HS-27A (cell line): ENCODE measurements around the gene SGTA.
A peak's percentile ranks its signal among the peaks of the same experiment; 100 is the strongest.
"Not testable (repeated sequence)": the region's sequence is repeated elsewhere in the genome, so short reads cannot be mapped to it uniquely, and the experiment has no call there.

ENCODE experiments used
- DNase-seq: peaks from one replicate; pipeline ENCODE4 v3.0.0-alpha.2; 2012; ENCODE audit warnings: low read depth, missing footprints

SGTA gene

DNA sequence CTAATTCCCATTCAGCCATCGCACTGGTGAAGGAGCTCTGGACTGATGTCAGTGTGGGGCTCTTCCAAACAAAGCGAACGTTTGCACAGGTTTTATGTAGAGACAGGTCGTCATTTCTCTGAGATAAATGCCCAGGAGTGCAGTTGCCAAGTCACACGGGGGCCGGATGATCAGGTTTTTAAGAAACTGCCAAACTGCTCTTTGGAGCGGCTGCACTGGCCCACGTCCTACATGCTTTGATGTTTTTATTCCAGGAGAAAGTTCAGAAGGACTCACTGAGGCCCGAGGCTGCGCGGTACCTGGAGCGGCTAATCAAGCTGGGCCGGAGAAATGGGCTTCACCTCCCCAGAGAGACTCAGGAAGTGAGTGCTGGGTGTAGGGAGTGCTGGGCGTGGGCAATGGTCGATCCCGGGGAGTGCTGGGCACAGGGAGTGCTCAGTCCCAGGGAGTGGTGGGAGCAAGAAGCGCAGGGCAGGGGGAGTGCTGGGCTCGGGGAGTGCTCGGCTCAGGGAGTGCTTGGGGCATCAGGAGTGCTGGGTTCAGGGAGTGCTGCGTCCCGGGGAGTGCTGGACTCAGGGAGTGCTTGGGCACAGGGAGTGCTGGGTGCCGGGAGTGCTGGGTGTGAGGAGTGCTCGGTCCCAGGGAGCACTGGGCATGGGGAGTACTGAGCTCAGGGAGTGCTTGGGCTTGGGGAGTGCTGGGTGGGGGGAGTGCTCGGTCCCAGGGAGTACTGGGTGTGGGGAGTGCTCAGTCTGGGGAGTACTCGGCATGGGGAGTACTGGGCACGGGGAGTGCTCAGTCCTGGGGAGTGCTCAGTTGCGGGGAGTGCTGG lies 13.0 kb upstream of the SGTA start:
- DNase-seq = no peak

DNA sequence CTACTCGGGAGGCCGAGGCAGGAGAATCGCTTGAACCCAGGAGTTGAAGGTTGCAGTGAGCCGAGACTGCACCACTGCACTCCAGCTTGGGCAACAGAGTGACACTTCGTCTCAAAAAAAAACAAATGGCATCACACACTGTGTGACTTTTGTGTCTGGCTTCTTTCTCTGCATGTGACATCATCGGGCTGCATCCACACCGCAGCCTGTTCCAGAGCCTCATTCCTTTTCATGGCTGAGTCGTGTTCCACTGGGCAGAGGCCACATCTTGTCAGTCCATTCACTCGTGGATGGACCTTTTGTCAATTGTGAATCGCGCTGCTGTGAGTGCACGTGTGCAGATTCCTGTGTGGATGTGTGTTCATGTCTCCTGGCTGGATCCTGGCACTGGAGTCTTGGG lies 10.5 kb upstream of the SGTA start:
- DNase-seq = no peak

DNA sequence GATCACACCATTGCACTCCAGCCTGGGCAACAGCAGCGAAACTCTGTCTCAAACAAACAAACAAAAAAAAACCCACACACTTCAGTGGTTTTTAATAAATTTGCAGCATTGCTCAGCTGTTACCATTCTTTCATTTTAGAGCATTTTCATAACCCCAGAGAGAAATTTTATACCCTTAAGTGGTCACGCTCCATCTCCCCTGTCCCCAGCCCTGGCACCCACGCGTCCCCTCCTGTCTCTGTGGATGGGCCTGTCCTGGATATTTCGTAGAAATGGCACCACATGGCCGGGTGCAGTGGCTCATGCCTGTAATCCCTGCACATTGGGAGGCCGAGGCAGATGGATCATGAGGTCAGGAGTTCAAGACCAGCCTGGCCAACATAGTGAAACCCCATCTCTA lies 10.1 kb upstream of the SGTA start:
- no peak for DNase-seq

DNA sequence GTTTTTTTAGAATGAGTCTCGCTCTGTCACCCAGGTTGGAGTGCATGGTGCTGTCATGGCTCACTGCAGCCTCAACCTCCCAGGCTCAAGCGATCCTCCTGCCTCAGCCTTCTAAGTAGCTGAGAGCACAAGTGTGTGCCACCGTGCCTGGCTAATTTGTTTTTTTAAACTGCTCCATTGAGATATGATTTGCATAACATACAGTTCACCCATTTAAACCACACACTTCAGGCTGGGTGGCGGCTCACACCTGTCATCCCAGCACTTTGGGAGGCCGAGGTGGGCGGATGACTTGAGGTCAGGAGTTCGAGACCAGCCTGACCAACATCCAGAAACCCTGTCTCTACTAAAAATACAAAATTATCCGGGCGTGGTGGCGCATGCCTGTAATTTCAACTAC lies 9.6 kb upstream of the SGTA start:
- DNase-seq = not testable (repeated sequence)

DNA sequence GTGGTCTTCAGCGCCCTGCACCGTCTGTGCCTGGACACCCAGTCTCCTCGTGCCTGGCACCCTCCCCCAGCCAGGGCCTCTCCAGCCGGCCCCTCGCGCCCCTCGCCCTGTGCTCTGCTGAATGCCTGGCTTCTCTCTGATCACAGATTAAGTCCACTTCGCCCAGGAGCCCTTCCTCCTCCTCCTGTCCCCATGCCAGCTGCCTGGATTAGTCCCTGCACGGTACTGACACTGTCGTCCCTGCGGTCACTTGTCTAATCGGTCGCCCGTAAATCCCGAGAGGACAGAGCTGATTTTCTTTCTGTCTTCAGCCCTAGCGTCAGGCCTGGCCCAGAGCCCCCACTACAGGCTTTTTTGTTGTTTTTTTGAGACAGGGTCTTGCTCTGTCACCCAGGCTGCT lies 8.8 kb upstream of the SGTA start:
- DNase-seq = no peak

DNA sequence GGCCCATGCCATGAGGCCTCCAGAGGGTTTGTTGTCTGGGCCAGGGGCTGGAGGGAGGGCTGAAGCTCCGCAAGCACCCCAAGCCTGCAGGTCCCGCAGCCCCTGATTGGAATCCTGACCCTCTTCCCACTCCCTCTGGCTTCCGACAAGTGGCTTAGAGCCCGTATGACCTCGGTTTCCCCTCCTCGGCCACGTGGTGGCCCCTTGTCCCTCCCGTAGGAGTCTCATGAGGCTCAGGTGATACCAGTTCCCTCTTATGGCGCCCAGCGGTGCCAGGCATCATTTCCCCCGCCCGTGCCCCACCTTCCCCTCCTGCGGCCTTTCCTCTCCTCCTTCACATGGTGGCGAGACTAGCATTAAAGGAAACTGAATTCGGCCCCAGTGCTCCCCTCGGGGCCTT lies 8.4 kb upstream of the SGTA start:
- DNase-seq = no peak

DNA sequence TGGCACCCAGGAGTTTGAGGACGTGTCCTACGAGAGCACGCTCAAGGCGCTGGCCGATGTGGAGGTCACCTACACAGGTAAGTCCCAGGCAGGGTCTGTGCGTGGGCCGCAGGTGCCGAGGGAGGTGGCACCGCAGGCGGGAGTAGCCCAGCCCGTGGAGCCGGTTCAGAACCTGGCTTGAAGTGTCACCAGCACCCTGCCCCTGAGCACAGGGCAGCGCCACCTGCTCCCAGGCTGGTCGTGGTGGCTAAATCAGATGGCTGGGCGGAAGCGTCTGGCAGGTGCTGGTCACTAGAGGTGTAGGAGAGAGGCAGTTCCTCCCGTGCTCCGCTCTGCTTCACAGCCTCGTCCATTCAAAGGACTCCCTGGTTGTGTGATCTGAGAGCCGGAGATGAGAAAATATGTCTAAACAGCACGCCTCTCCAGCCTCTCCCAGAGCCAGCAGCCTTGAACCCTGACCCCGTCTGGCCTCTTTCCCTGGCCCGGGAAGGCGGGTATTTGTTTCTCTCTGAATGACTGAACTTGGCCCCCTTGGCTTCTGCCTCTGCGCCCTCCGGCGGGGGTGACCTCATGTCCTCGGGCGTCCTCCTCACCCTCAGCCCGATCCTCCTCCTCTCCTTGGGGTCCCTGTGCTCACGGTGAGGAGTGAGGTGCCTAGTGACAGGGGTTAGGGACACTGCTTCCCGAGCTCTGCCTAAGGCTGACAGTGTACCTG lies 7.6 kb upstream of the SGTA start:
- no peak for DNase-seq

DNA sequence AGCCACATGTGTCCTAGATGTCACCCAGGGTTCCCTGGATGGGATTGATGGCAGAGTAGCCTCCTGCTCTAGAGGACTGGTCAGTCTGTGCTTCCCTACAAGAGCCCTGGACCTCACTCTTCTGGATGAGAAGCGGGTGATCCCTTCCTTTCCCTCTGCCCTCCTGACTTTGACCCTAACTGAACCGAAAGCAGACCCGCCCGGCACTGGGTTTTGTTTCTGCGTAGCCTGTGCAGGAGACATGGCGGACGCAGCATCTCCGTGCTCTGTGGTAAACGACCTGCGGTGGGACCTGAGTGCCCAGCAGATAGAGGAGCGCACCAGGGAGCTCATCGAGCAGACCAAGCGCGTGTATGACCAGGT lies 7.1 kb upstream of the SGTA start:
- no peak for DNase-seq

DNA sequence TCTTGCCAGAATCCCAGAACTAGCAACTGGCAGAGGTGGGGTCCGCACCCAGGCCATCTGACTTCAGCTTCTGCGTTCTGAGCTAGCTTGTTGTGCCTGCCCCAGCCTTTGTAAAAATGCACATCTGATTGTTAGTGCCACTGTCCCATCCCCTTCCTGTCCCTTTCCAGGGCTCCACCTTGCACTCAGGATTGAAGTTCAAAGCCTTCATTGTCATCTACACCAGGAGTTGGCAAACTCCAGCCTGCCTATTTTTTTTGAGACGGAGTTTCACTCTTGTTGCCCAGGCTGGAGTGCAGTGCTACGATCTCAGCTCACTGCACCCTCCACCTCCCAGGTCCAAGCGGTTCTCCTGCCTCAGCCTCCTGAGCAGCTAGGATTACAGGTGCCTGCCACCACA lies 5.2 kb upstream of the SGTA start:
- no peak for DNase-seq

DNA sequence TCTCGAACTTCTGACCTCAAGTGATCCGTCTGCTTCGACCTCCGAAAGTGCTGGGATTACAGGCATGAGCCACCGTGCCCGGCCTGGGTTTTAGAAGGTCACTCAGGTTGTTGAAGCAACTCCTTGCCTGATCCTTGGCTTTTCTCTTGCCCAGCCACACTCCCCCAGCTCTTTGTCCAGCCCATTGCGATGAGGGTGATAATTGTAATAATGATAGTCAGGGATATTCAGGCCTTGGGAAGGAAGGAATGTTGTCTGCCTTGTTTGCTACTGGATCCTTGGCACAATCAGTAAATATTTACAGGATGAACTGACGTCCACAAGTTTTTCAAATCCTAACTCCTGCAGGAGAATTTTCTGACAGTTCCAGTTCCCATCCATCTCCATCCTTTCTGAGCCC lies 4.0 kb upstream of the SGTA start:
- DNase-seq = no peak

DNA sequence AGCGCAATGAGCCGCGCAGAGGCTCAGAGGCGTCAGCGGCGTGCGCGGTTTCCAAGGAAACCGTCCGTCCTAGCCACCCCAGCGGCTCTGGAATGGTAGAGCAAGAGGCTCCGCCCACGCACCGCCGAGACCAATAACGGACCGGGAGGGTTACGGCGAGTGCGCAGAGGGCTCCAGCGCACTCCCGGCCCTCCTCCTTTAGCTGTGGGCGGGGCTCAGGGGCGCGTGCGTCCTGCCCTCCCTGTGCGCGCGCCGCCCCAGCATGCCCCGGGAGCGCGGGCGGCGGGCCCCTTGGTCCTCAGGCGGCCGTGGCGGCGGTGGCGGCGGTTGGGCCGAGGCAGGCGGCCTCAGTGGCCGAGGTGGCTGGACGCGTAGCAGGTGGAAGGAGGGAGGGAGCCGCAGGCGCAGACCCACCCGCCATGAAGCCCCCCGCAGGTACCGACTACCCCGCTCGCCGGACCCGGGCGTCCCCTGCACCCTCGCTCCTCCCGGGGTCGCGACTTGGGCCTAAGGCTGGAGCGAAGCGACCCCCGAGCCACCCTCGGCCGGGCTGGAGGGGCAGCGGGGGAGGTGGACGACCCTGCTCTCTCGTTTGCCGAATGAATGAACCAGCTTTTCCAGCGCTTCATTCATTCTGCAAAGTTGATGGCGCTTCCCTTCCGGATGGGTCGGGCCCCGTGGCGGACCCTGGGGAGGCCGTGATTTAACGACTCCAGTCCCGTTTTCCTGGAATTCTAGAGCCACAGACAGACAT lies 2.3 kb upstream of the SGTA start, which contains the start of gene THOP1:
THOP1 (plus strand) TSS at position 260 of the 754 bp plus-strand sequence; CDS start at position 420, 160 bp downstream.
- DNase-seq = peak; percentile 85

DNA sequence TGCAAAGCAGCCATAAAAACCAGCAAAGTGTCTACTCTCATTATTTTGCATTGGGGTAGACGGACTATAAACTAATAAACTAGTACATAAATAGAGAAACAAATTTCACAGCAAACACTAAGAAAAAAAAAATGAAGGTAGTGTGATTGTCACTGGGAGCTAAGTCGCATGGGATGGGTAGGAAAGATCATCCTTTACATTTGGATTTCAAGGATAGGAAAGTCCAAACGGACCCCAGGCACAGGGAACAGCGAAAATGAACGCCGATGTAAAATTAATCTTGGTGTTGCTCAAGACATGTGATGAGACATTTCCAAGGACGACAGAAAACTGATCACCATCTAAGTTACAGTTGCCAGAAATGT lies 690 bp upstream of the SGTA start:
- no peak for DNase-seq

DNA sequence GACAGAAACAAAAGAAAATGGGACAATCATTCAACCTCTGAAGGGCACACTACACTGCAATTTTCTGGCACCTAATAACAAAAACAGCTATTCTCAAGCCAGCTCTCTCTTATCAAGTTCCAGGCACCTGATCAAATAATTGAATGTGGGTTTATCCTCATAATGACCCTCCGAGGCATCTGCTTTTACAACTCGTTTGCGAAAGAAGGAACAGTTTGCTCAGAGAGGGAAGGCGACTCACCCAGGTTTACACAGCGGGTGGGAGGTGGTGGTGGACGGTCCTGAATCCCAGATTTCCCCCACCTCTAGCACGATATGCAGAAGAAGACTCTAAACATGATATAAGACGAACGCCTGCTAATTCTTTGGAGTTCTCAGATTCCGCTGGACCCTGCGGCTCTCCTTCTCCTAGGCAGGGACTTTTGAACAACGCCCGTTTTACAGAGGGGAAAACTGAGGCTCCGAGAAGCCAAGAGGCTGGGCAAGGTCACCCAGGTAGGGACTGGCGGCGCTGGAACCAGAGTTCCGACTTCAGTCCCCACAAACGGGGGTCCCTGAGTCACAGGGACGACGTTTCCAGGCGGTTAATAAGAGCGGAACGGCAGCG lies 641 bp downstream of the SGTA start:
- no peak for DNase-seq

DNA sequence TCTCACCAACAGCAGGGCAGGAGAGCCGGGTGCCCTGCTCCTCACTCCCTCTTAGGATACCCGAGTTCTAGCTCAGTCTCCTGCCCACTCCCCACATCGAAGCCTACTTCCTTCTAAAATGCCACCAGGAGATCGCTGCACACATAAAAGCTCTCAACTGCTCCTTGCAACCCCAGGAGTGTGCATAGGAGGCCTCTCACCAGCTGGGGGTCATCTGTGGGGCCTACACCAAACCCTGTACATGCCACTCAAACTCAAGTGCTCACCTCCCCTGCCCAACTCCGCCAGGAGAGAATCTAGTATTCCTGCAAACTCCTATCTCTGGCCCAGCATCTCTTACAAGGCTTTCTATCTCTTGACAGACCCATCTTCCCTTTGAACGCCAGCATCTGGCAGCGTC lies 2.8 kb downstream of the SGTA start:
- DNase-seq = no peak

DNA sequence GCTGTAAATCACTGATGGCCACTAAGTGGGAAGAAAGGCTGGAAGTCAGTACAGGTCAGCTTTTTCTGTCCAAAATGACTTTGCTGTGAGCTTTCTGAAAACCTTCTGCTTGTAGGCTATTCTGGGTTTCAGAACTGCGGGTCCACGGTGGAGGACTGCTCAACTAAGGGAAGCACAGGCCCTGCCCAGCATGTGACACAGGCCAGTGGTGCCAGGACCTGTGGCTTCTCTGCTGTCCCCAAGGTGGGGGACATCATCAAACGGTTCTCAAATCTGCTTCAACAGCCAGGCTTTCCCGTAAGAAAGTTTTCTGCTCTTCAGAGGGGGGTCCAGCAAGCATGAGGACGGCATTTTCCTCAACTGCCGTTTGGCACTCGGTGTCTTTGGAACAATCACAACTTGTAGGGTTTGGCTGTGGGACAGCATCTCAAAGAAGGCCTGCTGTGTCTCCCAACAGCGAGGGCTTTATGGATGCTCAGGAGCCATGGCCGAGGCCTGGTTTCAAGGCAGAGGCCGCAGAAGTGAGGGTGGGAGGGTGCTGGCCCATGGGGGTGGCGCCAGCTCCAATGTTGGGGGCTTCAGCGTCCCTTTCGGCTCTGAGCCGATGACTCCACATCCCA lies 3.8 kb downstream of the SGTA start:
- no peak for DNase-seq

DNA sequence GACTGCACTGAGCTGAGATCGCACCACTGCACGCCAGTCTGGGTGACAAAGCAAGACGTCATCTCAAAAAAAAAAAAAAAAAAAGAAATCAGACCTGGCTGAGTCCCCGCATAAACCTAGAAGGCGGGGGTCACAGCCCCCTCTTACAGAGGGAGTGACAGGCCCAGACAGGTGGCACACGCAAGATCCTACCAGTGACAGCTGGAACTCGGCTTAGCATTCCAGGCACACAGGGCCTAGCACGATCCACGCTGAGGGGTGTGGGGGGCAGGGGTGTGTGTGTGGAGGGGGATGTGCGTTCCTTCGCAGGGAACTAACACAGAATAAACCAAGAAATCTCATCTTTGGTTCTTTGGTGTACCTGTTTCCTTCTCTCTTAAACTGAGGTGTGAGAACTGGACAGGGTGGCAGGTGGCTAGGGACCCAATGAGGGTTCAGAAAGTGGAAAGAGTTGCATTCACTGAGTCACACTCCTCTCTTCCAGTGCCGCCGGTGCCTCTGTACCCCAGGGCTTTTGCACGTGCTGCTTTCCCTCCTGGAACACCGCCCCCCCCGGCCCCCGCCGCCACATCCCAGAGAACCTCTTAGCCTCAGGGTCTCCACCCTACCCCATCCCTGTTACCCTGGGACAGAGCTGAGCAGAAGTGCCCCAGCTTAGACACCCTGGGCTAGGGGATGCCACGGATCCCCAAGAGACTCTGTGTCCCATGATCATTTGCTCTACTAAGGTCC lies 5.0 kb downstream of the SGTA start:
- no peak for DNase-seq

DNA sequence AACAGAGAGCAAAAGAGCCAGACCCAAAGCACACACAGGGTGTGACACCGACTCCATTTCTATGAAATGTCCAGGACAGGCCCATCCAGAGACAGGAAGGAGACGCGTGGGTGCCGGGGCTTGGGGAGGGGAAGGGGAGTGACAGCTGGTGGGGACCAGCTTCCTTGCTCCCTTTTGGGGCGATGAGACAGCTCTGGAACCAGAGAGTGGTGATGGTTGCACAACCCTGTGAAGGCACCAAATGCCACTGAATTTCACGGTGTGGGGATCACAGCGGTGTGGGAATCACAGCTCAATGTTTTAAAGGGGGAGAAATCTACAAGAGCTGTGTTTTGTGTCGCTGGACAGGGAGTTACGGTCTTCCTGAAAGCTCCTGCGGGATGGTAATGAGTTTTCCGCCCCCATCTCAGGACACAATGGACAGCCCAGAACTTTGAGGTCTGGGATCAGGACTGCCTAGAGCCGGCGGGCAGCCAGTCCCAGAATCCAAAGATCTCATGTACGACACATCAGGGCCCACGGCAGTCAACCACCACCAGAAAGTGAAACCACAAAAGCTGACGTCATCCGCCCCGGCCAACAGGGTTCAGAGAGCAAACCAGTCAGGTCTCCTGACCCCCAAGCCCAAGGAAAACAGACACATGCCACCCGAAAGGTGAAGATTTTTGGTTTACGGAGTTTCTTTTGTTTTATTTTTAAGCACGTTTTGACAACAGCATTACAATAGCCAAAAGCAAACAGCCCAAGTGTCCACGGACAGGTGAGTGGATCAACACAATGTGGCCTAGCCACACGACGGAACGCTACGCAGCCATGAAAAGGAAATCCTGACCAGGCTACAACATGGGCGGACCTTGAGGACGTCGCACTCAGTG lies 7.3 kb downstream of the SGTA start:
- DNase-seq = no peak

DNA sequence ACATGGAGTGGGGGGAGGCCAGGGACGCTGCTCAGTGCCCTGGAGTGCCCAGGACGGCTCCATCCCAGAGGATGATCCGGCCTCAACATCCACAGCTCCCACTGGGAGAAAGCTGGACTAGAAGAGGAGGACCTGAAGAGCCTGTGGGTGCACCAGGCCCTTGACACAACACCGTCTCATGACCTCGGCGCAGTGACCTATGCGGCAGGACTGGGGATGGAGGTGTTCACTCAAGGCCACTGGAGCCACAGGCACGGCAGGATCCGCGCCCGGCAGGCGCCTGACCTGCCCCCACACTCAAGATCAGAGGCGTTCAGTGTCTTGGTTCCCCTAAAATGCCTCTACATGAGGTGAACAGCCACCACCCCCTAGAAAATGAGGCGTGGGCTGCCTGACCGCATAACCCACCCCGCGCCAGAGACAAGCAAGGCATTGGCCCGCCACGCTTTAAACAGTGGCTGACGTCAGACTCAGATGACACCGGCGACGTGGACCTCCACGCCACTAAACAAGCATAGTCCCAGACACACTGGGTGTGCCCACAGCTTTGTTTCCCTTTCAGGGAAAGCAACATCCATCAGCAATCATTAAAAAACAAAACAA lies 8.0 kb downstream of the SGTA start:
- no peak for DNase-seq

DNA sequence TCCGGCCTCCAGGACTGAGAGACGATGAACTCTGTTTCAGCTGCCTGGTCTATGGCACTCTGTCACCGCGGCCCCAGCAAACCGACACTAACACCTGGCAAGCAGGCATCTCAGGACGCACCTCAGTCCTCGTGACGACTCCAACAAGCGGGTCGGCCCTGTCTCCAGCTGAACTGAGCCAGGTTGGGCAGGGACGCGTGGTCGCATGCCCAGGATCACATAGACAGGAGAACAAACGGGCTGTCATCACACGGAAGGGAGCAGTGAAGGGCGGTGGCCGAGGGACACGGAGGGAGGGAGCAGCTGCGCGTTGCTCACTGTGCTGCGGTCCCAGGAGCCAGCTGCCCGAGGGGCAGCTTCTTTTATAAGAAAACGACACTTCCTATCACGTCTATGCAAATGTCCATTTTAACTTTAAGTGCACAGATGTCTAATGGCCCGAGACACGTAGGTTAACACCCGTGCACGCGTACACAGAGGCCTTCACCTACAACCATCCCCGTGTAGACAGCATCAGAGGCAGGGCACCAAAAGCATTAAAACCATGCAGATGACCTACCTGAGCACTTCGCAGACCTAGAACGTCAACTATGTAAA lies 8.9 kb downstream of the SGTA start:
- no peak for DNase-seq
